Measurements from ENCODE around the gene SHC2.
"Not testable (repeated sequence)": the region's sequence is repeated elsewhere in the genome, so short reads cannot be mapped to it uniquely, and the experiment has no call there.

The SHC2 gene

GRCh38 chr19:470701-471100 lies 9.9 kb upstream of the SHC2 start:
- DNase-seq (ENCODE audit: low read depth, low spot score), result no peak

DNA sequence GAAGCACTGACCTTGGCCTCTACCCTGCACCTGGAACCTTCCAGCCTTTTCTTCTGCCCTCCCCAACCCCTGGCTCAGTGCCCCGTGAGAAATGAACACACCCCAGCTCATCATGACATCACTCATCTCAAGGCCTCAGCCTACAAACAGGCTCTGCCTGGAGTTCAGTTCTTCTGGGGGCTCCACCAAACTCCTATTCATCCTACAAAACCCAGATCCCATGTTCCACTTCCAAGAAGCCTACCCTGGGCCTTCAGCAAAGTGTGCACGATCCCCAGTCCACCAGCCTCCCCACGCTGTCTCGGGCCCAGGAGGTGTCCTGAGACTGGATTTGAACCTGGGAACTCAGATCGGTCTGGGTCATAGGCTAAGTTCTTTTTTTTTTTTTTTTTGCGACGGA lies 9.0 kb upstream of the SHC2 start:
- no peak for DNase-seq (ENCODE audit: low read depth, low spot score)

- no peak for DNase-seq (ENCODE audit: low read depth, low spot score)
Observed at GRCh38 chr19:468587-469256, 7.9 kb upstream of the SHC2 start.

- DNase-seq (ENCODE audit: low read depth, low spot score), result no peak
Observed at GRCh38 chr19:467554-467953, 6.7 kb upstream of the SHC2 start.

- DNase-seq (ENCODE audit: low read depth, low spot score), result no peak
Observed at GRCh38 chr19:465056-465816, 4.4 kb upstream of the SHC2 start.

- no peak for DNase-seq (ENCODE audit: low read depth, low spot score)
Observed at GRCh38 chr19:464208-464545, 3.3 kb upstream of the SHC2 start.

DNA sequence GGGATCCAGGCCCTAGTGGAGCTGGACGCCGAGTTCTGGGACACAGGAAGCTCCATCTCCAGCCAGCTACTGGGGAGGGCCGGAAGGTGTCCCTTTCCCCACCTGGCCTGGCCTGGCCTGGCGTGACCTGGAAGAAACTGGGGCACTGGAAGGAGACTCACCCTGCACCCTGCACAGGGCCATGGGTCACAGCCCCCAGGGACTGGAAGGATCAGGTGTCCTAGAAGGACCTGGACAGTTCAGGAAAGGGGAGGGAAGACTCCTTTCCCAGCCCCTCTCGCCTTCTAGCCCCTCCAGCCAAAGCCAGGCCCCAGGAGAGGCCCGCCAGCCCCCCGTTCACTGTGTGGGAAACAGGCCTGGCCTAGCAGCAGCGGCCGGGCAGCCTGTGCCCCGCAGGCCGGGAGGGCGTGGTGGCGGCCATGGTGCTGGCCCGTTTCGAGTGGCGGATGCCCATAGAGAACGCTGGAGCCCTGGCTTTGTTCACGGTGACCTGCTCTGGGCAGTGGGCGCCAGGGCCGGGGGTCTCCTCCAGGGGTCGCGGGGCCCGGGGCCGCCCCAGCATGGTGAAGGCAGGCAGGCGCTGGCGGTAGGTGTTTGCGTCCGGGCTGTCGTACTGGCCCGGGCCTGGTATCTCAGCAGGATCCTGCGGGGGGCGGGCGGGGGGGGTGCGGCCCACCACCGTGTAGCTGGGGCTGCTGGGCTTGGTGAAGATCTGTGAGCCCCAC lies 2.8 kb upstream of the SHC2 start:
- DNase-seq (ENCODE audit: low read depth, low spot score), result no peak

DNA sequence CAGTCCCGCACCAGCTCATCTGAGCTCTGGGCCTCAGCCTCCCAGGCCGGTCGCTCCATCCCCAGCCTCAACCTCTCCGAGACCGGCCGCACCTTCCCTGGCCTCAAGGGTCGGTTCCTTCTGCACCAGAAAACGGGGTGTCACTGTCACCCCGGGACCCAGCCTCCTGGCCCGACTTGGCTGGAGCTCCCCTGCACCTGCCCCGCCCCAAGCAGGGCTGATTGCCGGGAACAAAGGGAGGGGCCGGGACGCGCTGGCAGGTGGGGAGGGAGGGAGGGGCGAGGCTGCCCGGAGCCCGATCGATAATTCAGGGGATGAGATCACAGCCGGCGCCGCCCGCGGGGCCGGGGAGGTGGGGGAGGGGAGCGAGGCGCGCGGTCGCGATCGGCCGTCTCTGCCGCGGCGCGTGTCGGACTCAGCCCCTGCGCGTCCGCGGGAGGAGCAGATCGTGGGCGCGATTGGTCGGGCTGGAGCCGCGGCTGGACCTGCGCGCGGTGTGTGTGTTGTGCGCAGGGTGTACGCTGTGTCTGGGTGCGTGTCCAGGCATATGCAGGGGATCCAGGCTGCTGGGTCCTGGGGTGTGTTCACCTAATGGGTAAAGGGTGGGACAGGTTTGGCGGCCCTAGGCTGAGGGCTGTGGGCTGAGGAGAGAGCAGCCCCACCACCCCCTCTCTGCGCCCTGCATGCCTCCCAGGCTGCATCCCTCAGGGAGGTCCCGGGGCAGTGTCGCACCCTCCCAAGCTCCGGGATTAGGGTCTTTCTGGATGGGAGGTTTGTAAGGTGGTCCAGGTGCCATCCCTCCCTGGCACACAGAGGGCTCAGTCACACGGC lies 1.1 kb upstream of the SHC2 start:
- no peak for DNase-seq (ENCODE audit: low read depth, low spot score)

DNA sequence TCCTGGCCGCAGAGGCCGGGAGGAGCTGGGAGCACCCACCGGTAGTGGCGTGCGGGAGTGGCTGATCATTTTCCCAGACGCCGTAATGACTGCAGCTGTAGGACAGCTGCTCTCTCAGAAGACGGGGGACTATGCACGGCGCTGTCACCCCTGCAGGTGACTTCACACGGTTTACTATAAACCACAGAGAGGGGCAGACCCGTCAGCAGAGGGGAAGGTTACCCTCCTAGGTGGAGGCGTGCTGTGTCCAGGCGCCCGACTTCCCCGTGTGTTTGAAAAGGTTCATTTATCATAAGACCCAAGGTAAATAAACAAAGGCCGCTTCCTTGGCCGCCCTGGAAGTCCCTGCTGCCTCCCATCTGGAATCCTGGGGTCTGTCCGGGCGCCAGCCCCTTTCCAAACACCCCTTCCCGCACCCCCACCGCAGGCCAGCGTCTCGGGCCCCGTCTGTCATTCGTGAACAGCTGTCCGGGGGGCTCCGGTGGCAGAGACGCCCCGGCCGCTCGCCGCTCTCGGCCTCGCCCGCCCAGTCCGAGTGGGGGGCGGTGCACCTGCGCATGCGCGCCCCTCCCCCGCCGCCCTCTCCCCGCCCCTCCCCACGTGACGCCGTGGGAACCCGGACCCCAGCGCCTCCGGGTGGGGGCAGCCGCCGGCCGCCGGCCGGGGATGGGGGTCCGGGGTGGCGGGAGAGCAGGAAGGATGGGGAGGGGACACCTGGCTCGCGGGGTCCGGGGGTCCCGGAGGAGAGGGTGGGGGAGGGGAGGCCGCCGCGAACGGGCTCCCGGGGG lies 915 bp downstream of the SHC2 start:
- peak; percentile 48 for DNase-seq (ENCODE audit: low read depth, low spot score)

GRCh38 chr19:458091-459042 lies 2.5 kb downstream of the SHC2 start:
- DNase-seq (ENCODE audit: low read depth, low spot score), result no peak

GRCh38 chr19:457636-458035 lies 3.2 kb downstream of the SHC2 start:
- no peak for DNase-seq (ENCODE audit: low read depth, low spot score)

GRCh38 chr19:456547-457110 lies 4.2 kb downstream of the SHC2 start:
- DNase-seq (ENCODE audit: low read depth, low spot score), result no peak

DNA sequence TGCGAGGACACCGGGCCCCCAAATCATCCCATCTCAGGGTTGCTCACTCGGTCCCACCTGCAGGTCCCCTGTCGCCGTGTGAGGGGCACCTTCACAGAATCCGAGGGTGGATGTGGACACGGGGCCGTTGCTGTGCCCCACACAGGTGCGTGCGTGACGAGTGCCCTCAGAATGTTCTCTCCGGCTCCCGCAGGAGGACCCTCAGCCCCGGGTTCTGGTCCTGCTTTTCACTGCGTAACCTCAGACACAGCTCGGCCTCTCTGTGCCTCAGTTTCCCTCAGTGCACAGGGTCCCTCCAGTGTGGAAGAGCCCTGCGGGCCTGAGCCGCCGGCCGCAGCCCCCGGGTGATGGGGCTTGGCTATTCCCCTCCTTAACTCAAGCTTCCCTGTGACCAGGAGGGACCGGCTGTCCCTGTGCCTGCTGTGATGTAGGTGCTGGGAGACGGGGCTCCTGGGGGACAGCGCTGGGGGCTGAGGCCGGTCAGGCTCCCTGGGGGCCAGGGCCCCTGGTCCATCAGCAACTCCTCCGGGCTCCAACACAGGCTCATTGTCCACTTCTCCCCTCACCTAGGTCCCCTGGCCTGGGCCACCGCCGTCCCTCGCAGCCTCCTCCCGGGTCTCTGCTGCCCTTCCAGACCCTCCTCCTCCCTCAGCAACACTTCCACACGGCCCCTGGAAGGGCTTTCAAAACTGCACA lies 4.8 kb downstream of the SHC2 start:
- DNase-seq (ENCODE audit: low read depth, low spot score), result no peak

DNA sequence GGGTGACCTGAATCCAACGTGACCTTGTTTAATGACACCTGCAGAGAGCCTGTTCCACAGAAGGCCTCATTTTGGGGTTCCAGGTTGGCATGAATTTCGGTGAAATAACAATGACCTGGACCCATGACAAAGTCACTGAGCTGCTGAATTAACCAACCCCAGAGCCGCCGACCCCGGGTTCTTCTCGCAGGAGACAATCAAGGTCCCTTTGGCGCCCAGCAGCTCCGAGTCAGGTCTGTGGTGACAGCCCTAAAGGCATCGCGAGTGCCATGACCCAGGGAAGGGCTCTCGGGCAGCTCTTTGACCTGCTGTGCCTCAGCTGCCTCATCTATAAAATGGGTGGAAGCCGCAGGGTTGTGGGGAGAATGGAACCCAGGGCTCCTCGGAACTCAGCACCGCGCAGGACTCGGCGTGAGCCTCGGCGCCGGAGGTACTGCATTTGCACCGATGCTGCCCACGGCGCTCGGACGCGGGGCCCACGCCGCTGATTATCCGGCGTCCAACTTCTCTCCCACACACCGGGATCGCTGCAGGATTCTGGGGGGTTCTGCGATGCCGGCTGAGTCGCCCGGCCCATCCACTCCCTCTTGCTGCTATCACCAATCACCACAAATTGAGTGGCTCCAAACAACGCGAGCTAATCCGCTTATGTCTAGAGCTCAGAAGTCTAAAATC lies 5.7 kb downstream of the SHC2 start:
- no peak for DNase-seq (ENCODE audit: low read depth, low spot score)

GRCh38 chr19:453606-454005 lies 7.2 kb downstream of the SHC2 start:
- no peak for DNase-seq (ENCODE audit: low read depth, low spot score)

- DNase-seq (ENCODE audit: low read depth, low spot score), result no peak
Observed at GRCh38 chr19:452829-453228, 8.0 kb downstream of the SHC2 start.

DNA sequence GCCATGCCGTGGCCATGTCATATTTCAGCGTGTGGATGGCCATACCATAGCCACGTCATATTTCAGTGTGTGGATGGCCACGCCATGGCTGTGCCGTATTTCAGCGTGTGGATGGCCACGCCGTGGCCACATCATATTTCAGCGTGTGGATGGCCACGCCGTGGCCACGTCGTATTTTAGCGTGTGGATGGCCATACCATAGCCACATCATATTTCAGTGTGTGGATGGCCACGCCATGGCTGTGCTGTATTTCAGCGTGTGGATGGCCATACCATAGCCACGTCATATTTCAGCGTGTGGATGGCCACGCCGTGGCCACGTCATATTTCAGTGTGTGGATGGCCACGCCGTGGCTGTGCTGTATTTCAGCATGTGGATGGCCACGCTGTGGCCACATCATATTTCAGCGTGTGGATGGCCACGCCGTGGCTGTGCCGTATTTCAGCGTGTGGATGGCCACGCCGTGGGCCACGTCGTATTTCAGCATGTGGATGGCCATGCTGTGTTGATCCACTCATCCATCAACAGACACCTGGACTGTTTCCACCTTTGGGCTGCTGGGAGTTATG lies 9.8 kb downstream of the SHC2 start:
- not testable (repeated sequence) for DNase-seq (ENCODE audit: low read depth, low spot score)

DNA sequence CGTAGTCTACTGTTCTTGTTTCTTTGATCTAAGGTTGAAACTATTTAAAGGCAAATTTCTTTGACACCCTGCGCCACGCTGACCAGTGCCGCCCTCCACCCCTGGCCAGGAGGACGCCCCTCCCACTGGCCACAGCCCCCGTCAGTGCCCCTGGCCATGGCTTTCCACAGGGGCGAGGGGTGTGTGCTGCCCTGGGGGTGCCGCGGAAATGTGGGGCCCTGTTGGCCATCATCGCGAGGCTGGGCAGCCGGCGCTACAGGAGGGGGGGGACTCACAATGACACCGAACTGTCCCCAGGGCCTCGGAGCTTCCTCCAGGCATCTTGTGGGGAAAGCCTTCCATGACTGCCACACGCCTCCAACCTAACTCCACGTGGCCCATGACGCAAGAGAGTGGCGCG lies 10.9 kb downstream of the SHC2 start:
- no peak for DNase-seq (ENCODE audit: low read depth, low spot score)

All from ELF-1 (cell line).